Transverse colon (tissue), 4 donors: ENCODE results near the gene FAM20C.

Experiments used
- CTCF ChIP-seq, 5 experiments: fragments of 200-600 bp in 3 of 5; fragments of 450-650 bp in 2 of 5; sonication (generic) in 3 of 5; IDR thresholded peaks; 1 replicate in 2 of 5; 2 replicates in 3 of 5; pipeline ENCODE4 v1.5.1; 2016 to 2017; ENCODE audit warnings: antibody characterized with exemption in 5 of 5, inconsistent platforms in 3 of 5, mild to moderate bottlenecking in 2 of 5, moderate library complexity in 1 of 5
- EP300 ChIP-seq: sonication (generic); formaldehyde crosslinking; IDR thresholded peaks from one replicate; pipeline ENCODE4 v1.6.1; 2017; ENCODE audit warnings: antibody characterized with exemption, low read depth
- POLR2AphosphoS5 ChIP-seq, 3 donors: sonication (generic); formaldehyde crosslinking; IDR thresholded peaks; one replicate each; pipeline ENCODE4 v1.6.1; 2016; ENCODE audit warnings: antibody characterized with exemption in 3 of 3

GRCh38 chr7:271266-272107 lies 79.1 kb downstream of the FAM20C start:
- TF ChIP-seq CTCF (IDR thresholded peaks at IDR 0.05), result no peak
- no peak for TF ChIP-seq POLR2AphosphoS5 (IDR thresholded peaks at IDR 0.05)
- no peak for TF ChIP-seq EP300
